Vagina (tissue), 2 donors: ENCODE measurements around the gene GARIN5B. TPM values are rescaled to one million over a fixed set of nuclear protein-coding genes. Genes with fewer than 3 reads are reported as not detected.
A peak's percentile ranks its signal among the peaks of the same experiment; 100 is the strongest.

Experiments
- DNase-seq, 2 donors: peaks; one replicate each; pipeline ENCODE4 v3.0.0-alpha.2; 2017; ENCODE audit errors: extremely low spot score in 2 of 2
- H3K27ac ChIP-seq: fragments of 200-600 bp; sonication (generic); one replicate; pipeline ENCODE4 v1.5.1; 2019
- H3K27me3 ChIP-seq: fragments of 200-600 bp; sonication (generic); one replicate; pipeline ENCODE4 v1.5.1; 2019
- H3K36me3 ChIP-seq, 2 donors: fragments of 200-600 bp; sonication (generic); one replicate each; pipeline ENCODE4 v1.5.1; 2017 to 2019
- H3K4me1 ChIP-seq: fragments of 200-600 bp; sonication (generic); one replicate; pipeline ENCODE4 v1.5.1; 2019
- H3K4me3 ChIP-seq, 2 donors: fragments of 200-600 bp; sonication (generic); 1 replicate in 1 of 2; 2 replicates in 1 of 2; pipeline ENCODE4 v1.5.1; 2016 to 2019
- H3K9me3 ChIP-seq: fragments of 200-600 bp; sonication (generic); one replicate; pipeline ENCODE4 v1.5.1; 2019
- POLR2A ChIP-seq, 2 donors: fragments of 450-650 bp; IDR thresholded peaks; one replicate each; pipeline ENCODE4 v1.6.1; 2017; ENCODE audit warnings: antibody characterized with exemption in 2 of 2, mild to moderate bottlenecking in 2 of 2, moderate library complexity in 2 of 2
- POLR2AphosphoS5 ChIP-seq, 2 donors: sonication (generic); formaldehyde crosslinking; IDR thresholded peaks; one replicate each; pipeline ENCODE4 v1.9.0; 2017; ENCODE audit warnings: antibody characterized with exemption in 2 of 2, mild to moderate bottlenecking in 2 of 2, low read depth in 1 of 2; ENCODE audit not compliant: insufficient read depth in 1 of 2
- intact Hi-C: fragments of 100-400 bp; cut with DNase I; formaldehyde crosslinking; loops from one replicate; pipeline ENCODE4 v1.15.1; 2023
- total RNA-seq: library from RNA; depleted of rRNA; stranded (reverse); fragments of >200 nt; gene quantifications from one replicate; pipeline ENCODE4 v1.2.3, GENCODE V29; 2016
- TF ChIP-seq, protein P1 (sequence below), 3 experiments: fragments of 450-650 bp in 2 of 3; fragments of 200-600 bp in 1 of 3; sonication (generic) in 1 of 3; IDR thresholded peaks; one replicate each; pipeline ENCODE4 v1.5.1; 2017 to 2019; ENCODE audit warnings: antibody characterized with exemption in 3 of 3, mild to moderate bottlenecking in 2 of 3, moderate library complexity in 2 of 3

GARIN5B gene
- total RNA-seq, 1 donor from 2014 or later = not detected

DNA sequence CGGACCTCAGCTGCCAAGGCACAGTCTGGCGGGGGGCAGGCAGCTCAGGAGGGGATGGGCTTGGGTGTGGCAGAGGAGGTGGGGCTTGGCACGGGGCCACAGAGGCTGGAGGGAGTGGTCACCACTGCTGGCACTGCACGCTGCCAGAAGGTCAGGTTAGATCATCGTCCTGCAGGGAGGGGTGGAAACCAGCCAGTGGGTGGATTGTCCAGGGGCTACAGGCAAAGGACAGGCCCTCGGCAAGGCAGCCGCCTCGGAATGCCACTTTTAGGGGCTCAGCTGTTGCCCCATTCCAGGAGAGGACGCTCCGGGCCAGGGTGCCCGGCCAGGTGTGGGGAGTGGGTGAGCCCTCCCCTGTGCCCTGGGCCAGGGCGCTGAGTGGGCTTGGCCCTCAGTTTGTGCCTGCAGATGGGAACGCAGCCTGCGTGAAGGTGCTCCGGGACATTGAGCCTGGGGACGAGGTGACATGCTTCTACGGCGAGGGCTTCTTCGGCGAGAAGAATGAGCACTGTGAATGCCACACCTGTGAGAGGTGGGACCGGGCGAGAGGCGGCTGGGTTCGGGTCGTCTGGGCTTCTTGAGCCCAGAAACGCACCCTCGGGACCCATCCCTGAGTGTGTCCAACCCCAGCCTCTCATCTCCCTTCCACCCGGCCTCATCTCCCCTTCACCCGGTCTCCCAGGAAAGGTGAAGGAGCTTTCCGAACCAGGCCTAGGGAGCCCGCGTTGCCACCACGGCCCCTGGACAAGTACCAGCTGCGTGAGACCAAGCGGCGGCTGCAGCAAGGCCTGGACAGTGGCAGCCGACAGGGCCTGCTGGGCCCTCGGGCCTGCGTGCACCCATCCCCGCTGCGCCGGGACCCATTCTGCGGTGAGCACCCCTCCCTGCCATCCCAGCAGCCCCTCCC is 17.0 kb downstream of the GARIN5B start:
- H3K9me3 ChIP-seq = no peaks in the 10 kb centered on the region
- no peaks in the 10 kb centered on the region for H3K27me3 ChIP-seq
- intact Hi-C loops = no loop called here
- no peak for DNase-seq
- peaks cover 0 to 6% of the 10 kb centered on the region in 2 donors for H3K36me3 ChIP-seq
- H3K4me1 ChIP-seq = peaks cover 17% of the 10 kb centered on the region
- TF ChIP-seq POLR2A (IDR thresholded peaks at IDR 0.05) = no peak
- H3K27ac ChIP-seq = no peak overlapping the region
- no peak overlapping the region for H3K4me3 ChIP-seq

DNA sequence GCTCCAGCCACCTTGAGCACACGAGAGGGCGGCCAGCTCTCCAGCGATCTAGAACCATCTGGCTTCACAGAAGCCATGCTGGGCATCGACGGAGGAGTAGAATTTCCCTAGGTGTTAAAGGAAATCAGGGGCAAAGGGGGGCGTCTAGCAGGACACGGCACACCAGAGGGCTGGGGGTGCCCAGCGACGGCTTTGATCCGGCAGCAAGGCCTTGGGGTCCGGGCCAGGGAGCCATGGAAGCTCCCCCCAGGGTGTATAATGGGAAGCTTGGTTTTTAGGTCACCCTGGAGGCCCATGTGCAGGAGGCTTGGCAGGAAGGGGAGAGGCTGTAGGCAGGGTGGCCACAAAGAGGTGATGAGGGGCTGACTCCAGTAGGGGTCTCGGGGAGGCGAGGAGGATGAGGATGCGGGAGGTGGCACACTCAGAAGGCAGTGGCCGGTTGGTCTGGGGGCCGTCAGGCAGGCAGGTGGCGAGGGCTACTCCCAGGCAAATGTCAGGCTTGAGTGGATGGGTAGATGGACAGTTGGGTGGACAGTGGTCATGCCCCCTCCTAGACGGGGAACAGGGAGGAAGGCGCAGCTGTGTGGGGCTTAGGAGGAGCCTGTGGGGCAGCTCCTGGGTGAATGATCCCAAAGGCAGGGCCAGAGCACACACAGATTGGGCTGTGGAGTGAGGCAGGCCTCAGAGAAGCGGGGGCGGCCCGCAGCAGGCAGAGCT is 17.8 kb downstream of the GARIN5B start:
- no peaks in the 10 kb centered on the region for H3K27me3 ChIP-seq
- no peak overlapping the region for H3K27ac ChIP-seq
- intact Hi-C loops = no loop called here
- H3K36me3 ChIP-seq = peaks cover 0 to 6% of the 10 kb centered on the region in 2 donors
- no peak overlapping the region for H3K4me3 ChIP-seq
- no peak for TF ChIP-seq POLR2A (IDR thresholded peaks at IDR 0.05)
- TF ChIP-seq, protein P1, sequence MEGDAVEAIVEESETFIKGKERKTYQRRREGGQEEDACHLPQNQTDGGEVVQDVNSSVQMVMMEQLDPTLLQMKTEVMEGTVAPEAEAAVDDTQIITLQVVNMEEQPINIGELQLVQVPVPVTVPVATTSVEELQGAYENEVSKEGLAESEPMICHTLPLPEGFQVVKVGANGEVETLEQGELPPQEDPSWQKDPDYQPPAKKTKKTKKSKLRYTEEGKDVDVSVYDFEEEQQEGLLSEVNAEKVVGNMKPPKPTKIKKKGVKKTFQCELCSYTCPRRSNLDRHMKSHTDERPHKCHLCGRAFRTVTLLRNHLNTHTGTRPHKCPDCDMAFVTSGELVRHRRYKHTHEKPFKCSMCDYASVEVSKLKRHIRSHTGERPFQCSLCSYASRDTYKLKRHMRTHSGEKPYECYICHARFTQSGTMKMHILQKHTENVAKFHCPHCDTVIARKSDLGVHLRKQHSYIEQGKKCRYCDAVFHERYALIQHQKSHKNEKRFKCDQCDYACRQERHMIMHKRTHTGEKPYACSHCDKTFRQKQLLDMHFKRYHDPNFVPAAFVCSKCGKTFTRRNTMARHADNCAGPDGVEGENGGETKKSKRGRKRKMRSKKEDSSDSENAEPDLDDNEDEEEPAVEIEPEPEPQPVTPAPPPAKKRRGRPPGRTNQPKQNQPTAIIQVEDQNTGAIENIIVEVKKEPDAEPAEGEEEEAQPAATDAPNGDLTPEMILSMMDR (IDR thresholded peaks at IDR 0.05) = no peak
- TF ChIP-seq POLR2AphosphoS5 (IDR thresholded peaks at IDR 0.05; ENCODE audit: insufficient read depth in 1 of 2, low read depth in 1 of 2) = no peak
- no peak for DNase-seq
- H3K9me3 ChIP-seq = no peaks in the 10 kb centered on the region
- peaks cover 25% of the 10 kb centered on the region for H3K4me1 ChIP-seq

DNA sequence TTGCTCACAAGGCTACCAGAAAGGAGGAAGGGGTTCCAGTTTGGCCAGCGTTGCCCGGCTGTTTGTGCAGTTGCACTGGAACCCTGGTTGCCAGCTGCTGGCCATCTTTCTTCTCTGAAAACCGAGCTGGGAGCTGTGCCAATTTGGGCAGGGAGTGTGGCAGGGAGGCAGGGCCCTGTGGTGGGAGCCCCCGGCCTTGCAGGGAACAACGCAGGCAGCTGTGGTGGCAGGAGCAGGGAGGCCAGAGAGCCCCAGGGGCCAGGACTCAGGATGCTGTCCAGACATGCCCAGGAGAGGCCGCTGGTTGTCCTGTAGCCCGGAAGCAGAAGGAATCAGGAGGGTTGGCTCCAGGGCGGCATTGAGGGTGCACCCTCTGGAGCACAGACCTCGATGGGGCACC is 18.6 kb downstream of the GARIN5B start:
- no peak overlapping the region for H3K27ac ChIP-seq
- intact Hi-C loops = no loop called here
- H3K4me1 ChIP-seq = peaks cover 28% of the 10 kb centered on the region
- no peak for DNase-seq
- no peaks in the 10 kb centered on the region for H3K27me3 ChIP-seq
- H3K9me3 ChIP-seq = no peaks in the 10 kb centered on the region
- H3K36me3 ChIP-seq = peaks cover 0 to 6% of the 10 kb centered on the region in 2 donors
- H3K4me3 ChIP-seq = no peak overlapping the region
- TF ChIP-seq, protein P1 (IDR thresholded peaks at IDR 0.05) = no peak
- no peak for TF ChIP-seq POLR2A (IDR thresholded peaks at IDR 0.05)
- TF ChIP-seq POLR2AphosphoS5 (IDR thresholded peaks at IDR 0.05; ENCODE audit: insufficient read depth in 1 of 2, low read depth in 1 of 2) = no peak

DNA sequence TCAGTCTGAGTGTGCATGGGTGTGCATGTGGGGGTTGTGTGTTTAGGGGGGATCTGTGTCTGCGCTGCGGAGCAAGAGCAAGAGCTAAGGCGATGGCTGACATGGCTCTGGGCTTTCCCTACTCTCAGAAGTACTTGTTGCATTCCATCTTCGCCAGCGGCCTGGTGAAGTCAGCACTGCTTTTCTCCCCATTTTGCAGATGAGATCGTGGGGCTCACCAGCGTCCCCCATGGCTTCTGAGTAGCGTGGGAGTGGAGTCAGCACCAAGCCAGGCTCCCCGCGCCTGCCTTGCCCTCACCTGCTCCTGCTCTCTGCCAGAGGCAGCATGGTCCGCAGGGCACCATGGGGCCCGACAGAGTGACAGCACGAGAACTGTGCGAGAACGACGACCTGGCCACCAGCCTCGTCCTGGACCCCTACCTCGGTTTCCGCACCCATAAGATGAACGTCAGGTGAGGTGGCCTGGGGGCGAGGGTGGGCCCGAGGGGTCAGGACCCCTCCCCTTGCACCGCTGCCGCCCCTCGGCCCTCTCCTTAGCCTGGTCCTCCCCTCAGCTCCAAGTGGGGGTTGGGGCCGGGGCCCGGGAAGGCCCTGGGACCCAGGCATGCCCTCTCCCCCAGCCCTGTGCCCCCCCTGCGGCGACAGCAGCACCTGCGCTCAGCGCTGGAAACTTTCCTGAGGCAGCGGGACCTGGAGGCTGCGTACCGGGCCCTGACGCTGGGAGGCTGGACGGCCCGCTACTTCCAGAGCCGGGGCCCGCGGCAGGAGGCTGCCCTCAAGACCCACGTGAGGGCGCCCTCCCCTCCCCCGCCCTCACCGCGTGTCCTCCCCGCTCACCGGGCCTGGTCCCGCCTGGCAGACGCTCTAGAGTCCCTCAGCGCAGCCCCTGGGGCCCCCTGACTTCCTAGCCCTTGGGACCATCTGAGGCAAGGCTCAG is 21.2 kb downstream of the GARIN5B start:
- peaks cover 37% of the 10 kb centered on the region for H3K4me1 ChIP-seq
- TF ChIP-seq, protein P1 (IDR thresholded peaks at IDR 0.05) = no peak
- TF ChIP-seq POLR2AphosphoS5 (IDR thresholded peaks at IDR 0.05; ENCODE audit: insufficient read depth in 1 of 2, low read depth in 1 of 2) (no peak), POLR2A (IDR thresholded peaks at IDR 0.05) (no peak)
- peak overlapping the region in 1 of 2 donors; percentile 68 for H3K4me3 ChIP-seq
- intact Hi-C loops = loop anchor here (2.0 kb wide), 1 partner anchor 43 kb away; the partner anchor contains the start of genes RPL28 and TMEM238
- DNase-seq = no peak
- H3K27me3 ChIP-seq = no peaks in the 10 kb centered on the region
- H3K36me3 ChIP-seq = peaks cover 0 to under 1% of the 10 kb centered on the region in 2 donors
- H3K9me3 ChIP-seq = no peaks in the 10 kb centered on the region
- H3K27ac ChIP-seq = no peak overlapping the region

DNA sequence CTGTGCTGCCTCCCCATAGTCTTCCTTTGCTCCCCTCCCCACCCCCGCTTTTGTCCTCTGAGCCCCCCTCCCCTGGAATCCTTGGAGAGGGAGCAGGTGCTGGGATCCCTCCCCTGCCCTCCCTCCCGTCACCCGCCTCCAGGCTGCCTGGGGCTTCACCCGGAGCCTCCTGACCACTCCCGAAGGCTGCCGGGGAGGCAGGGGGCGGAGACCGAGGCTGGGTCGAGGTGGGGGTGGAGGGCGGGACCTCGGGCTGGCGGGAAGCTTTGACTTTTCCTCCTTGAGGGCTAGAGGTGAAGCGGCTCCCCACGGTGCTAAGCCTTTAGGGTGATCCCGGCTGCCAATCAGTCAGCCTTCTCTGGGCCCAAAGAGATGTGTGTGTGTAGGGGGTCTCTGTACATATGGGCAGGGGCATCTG is 21.9 kb downstream of the GARIN5B start:
- peak overlapping the region; percentile 84 for H3K27ac ChIP-seq
- H3K36me3 ChIP-seq = no peaks in the 10 kb centered on the region
- H3K27me3 ChIP-seq = no peaks in the 10 kb centered on the region
- peaks cover 37% of the 10 kb centered on the region for H3K4me1 ChIP-seq
- TF ChIP-seq POLR2A (IDR thresholded peaks at IDR 0.05) = no peak
- no peak for TF ChIP-seq POLR2AphosphoS5 (IDR thresholded peaks at IDR 0.05; ENCODE audit: insufficient read depth in 1 of 2, low read depth in 1 of 2)
- TF ChIP-seq, protein P1 (IDR thresholded peaks at IDR 0.05) = no peak
- intact Hi-C loops = loop anchor here (2.0 kb wide), 1 partner anchor 44 kb away; the partner anchor contains the start of genes RPL28 and TMEM238
- H3K4me3 ChIP-seq = peak overlapping the region; percentile 61 to 68
- no peaks in the 10 kb centered on the region for H3K9me3 ChIP-seq
- DNase-seq = no peak
